WI38 (cell line): Measurements from ENCODE around the gene ARHGEF4.

Experiments
- H3K4me3 ChIP-seq: 2 replicates; pipeline ENCODE4 v1.5.1; 2011; ENCODE audit warnings: low read depth, mild to moderate bottlenecking, control low read depth, low read length
- TF ChIP-seq, protein P1 (sequence below): IDR thresholded peaks from 2 replicates; pipeline ENCODE4 v1.5.1; 2012; ENCODE audit warnings: low read depth, mild to moderate bottlenecking, control low read depth, low read length

The ARHGEF4 gene

GRCh38 chr2:130997198-130997597 is 160.5 kb downstream of the ARHGEF4 start:
- TF ChIP-seq, protein P1, sequence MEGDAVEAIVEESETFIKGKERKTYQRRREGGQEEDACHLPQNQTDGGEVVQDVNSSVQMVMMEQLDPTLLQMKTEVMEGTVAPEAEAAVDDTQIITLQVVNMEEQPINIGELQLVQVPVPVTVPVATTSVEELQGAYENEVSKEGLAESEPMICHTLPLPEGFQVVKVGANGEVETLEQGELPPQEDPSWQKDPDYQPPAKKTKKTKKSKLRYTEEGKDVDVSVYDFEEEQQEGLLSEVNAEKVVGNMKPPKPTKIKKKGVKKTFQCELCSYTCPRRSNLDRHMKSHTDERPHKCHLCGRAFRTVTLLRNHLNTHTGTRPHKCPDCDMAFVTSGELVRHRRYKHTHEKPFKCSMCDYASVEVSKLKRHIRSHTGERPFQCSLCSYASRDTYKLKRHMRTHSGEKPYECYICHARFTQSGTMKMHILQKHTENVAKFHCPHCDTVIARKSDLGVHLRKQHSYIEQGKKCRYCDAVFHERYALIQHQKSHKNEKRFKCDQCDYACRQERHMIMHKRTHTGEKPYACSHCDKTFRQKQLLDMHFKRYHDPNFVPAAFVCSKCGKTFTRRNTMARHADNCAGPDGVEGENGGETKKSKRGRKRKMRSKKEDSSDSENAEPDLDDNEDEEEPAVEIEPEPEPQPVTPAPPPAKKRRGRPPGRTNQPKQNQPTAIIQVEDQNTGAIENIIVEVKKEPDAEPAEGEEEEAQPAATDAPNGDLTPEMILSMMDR: no peak
- H3K4me3 ChIP-seq: no peak overlapping the region

DNA sequence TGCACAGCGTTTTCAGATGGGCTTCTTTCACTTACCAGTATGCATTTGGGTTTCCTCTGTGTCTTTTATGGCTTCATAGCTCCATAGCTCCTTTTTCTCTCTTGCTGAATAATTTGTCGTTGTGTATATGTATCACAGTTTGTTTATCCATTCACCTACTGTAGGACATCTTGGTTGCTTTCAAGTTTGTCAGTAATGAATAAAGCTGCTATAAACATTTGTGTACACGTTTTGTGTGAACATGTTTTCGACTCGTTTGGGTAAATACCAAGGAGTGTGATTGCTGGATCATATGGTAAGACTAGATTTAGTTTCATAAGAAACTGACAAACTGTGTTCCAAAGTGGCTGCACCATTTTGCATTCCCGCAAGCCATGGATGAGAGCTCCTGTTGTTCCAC is 161.8 kb downstream of the ARHGEF4 start:
- TF ChIP-seq, protein P1: no peak
- no peak overlapping the region for H3K4me3 ChIP-seq

- TF ChIP-seq, protein P1: no peak
- H3K4me3 ChIP-seq: no peak overlapping the region
Observed at GRCh38 chr2:131004446-131005209, 167.9 kb downstream of the ARHGEF4 start.

DNA sequence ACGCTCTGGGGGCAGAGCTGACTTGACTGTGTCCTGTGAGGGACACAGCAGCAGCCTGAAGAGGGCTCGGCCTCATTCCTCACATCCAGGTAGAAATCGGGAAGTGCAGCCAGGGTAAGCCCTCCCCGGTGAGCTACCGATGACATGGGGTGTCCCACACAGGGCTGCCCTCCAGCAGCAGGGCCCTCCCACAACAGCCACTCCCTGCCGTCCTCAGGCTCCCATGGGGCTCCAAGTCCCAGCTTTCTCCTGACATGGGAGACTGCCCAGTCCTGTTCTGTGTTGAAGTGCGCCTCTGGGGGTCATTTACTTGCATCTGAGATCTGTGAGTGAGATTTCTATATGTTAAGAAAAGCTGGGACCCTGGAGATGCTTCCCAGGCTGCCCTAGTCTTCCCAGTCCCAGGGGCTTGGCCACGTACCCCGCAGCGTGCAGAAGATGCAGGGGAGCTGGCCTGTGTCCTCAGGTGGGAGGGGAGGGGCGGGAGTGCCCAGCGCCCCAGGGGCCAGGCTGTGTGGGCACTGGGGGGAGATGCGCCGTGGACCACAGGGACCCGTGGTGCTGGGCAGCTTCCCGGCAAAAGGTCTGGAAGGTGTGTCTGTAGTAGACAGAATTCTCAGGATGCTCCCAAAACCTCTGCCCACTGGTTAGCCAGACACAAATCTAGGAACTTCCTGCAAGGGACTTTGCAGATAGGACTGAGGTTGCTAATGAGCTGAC is 168.7 kb downstream of the ARHGEF4 start:
- H3K4me3 ChIP-seq: no peak overlapping the region
- TF ChIP-seq, protein P1: no peak

DNA sequence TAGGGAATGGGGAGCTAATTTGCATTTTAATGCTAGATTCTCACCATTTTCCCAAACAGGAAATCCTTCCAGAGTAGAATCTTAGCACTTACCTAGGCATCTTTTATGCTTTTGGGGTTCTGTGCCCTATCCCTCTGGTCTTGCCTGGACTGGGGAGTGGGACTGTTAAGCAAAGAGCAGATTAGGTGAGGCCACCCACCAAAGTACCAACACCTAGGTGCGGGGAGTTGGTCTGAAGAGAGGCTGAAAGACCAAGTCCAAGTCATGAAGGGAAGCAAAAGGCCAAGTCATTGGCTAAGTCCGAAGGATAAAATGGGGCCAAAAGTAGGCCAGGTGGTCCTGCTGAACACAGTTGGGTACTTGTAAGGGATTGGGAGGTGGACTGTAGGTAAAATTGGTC is 169.8 kb downstream of the ARHGEF4 start:
- H3K4me3 ChIP-seq: no peak overlapping the region
- TF ChIP-seq, protein P1: no peak

DNA sequence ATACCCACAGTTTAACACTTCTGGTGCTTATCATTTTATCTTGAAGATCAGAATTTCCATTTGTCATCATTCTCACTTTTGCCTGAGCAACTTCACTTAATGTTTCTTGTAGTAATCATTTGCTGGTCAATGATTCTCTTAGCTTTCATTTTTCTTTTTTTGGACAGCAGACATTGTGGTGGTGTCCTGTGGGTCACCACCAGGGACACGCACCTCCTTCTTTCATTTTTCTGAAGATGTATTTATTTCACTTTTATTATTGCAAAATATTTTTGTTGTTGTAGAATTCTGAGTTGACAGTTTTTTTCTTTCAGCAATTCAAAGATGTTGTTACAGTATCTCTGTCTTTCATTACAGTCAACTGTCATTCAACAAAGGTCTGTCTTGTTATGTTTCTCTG is 172.3 kb downstream of the ARHGEF4 start:
- H3K4me3 ChIP-seq: no peak overlapping the region
- TF ChIP-seq, protein P1: no peak

DNA sequence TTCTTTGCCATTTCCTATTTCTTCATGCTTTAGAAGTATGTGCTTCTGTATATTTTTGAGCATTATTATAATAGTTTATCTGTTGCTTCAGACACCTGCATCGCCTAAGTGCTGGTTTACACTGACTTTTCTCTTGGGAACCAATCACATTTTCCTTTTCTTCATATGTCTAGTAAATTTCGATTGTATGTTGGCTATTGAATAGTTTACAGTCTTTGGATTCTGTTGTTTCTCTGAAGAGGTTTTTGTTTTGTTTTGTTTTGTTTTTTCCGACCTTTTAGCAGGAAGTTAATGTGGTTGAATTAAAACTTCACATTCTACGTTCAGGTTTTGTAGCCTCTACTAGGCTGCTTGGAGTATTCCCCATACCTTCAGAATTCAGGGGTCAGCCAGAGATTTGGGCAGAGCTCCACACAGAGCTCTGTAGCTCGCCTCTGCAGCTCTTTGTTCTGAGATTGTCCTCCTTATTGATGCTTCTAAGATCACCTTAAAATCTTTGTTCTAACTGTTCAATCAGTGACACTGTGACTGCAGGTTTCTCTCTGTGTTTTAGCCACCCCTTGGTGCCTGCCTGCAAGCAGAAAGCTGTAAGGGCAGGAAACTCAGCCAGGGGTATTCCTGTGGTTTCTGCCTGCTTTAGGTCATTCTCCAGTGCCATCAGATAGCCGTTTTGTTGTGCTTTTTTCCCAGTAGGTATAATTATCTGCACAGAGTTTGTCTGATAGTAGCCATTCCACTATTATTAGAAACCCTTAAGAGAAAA is 173.2 kb downstream of the ARHGEF4 start:
- no peak overlapping the region for H3K4me3 ChIP-seq
- TF ChIP-seq, protein P1: no peak
